Prostate gland (tissue), 2 donors: ENCODE results near the gene ATP6V1G1. TPM values are rescaled to one million over a fixed set of nuclear protein-coding genes. Genes with fewer than 3 reads are reported as not detected.

Experiments
- DNase-seq: peaks from one replicate; pipeline ENCODE4 v3.0.0-alpha.2; 2019; ENCODE audit warnings: low spot score
- H3K27ac ChIP-seq, 2 donors: fragments of 200-600 bp; sonication (generic); 2 replicates each; pipeline ENCODE4 v1.5.1; 2017 to 2019
- H3K27me3 ChIP-seq: fragments of 200-600 bp; sonication (generic); replicated peaks from 2 replicates; pipeline ENCODE4 v1.5.1; 2019; ENCODE audit not compliant: insufficient read depth
- H3K36me3 ChIP-seq, 2 donors: fragments of 200-600 bp; sonication (generic); 1 replicate in 1 of 2; 2 replicates in 1 of 2; pipeline versions ENCODE4 v1.5.1 to v1.8.1; 2017 to 2019
- H3K4me1 ChIP-seq: fragments of 200-600 bp; sonication (generic); replicated peaks from 2 replicates; pipeline ENCODE4 v1.5.1; 2019
- H3K4me3 ChIP-seq, 2 donors: fragments of 200-600 bp; sonication (generic); 2 replicates each; pipeline ENCODE4 v1.5.1; 2017 to 2019
- H3K9me3 ChIP-seq: fragments of 200-600 bp; sonication (generic); 2 replicates; pipeline ENCODE4 v1.5.1; 2017
- POLR2A ChIP-seq: fragments of 450-650 bp; IDR thresholded peaks from one replicate; pipeline ENCODE4 v1.6.1; 2016; ENCODE audit warnings: antibody characterized with exemption, mild to moderate bottlenecking
- POLR2AphosphoS5 ChIP-seq: sonication (generic); formaldehyde crosslinking; IDR thresholded peaks from one replicate; pipeline ENCODE4 v1.6.1; 2017; ENCODE audit warnings: antibody characterized with exemption
- WGBS: methylation state at CpG from one replicate; pipeline ENCODE4 v1.1.5; 2018; 5-methylcytosine and 5-hydroxymethylcytosine counted together
- intact Hi-C: fragments of 100-400 bp; cut with DNase I; formaldehyde crosslinking; loops from one replicate; pipeline ENCODE4 v1.14.2; 2022
- total RNA-seq, 2 donors: library from RNA; depleted of rRNA; stranded (reverse); fragments of >200 nt; gene quantifications; one replicate each; pipeline ENCODE4 v1.1.0, GENCODE V29; 2016
- TF ChIP-seq, protein P1 (sequence below), 4 experiments: fragments of 200-600 bp in 2 of 4; fragments of 450-650 bp in 2 of 4; sonication (generic) in 2 of 4; IDR thresholded peaks; 1 replicate in 3 of 4; 2 replicates in 1 of 4; pipeline ENCODE4 v1.5.1; 2016 to 2019; ENCODE audit warnings: antibody characterized with exemption in 4 of 4, mild to moderate bottlenecking in 2 of 4, moderate library complexity in 2 of 4

The ATP6V1G1 gene
- total RNA-seq, 2 donors from 2014 or later: 262 to 348 TPM

DNA sequence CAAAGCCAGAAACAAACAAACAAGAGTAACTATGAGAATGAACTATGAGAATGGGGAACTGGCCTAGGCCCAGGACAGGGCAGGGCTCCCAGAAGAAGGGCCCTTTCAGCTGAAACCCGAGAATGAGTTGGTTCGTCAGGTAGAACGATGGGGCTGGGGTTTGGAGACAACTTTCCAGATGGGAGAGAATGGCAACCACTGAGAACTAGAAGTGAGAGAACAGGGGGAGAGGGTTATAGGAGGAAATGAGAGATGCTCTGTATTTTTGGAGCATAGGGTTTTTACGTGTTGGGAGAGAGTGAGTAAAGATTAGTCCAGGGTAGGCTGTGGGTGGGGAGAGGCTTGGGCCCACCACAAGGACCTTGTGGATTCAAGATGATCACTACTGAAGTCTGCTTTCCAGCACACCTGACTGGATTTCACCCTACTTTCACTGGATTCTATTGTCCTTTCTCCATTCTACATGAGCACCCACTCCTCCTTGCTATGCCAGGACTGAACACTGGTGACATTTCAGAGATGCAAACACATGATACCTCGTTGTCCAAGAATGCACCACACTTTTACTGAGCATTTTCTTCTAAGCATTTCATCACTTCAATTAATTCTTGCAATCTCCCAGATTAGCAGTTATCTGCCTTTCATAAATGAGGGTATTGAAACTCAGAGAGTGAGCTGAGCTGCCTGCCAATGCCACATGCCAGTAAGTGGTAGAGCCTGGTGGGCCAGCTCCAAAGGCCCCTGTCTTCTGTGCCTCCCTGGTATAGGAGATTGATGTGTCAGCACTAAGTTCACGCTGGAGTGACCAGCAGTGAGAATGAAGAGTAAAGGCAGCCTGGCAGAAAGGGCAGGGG lies 20.3 kb downstream of the ATP6V1G1 start:
- Histone ChIP-seq H3K4me3 (no peak overlapping the region), H3K36me3 (no peaks in the 10 kb centered on the region), H3K27ac (no peak overlapping the region), H3K4me1 (peaks cover 3% of the 10 kb centered on the region), H3K9me3 (no peaks in the 10 kb centered on the region), H3K27me3 (no peaks in the 10 kb centered on the region)
- TF ChIP-seq POLR2AphosphoS5: no peak
- intact Hi-C loops: no loop called here
- DNase-seq: no peak
- WGBS: 78% methylated on average over 6 of the region's 6 CpGs

DNA sequence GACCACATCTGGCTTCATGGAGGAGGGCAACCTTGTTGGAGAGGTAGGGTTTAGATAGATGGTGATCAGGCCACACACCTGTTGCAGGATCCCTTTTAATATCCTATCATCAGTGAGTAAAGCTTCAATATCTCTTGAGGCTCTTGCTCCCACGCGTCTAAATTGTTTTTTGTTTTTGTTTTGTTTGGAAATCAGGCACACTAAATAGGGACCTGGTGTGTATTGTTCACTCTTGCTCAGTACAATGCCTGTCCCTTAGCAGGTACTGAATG lies 20.9 kb downstream of the ATP6V1G1 start:
- no peak for DNase-seq

DNA sequence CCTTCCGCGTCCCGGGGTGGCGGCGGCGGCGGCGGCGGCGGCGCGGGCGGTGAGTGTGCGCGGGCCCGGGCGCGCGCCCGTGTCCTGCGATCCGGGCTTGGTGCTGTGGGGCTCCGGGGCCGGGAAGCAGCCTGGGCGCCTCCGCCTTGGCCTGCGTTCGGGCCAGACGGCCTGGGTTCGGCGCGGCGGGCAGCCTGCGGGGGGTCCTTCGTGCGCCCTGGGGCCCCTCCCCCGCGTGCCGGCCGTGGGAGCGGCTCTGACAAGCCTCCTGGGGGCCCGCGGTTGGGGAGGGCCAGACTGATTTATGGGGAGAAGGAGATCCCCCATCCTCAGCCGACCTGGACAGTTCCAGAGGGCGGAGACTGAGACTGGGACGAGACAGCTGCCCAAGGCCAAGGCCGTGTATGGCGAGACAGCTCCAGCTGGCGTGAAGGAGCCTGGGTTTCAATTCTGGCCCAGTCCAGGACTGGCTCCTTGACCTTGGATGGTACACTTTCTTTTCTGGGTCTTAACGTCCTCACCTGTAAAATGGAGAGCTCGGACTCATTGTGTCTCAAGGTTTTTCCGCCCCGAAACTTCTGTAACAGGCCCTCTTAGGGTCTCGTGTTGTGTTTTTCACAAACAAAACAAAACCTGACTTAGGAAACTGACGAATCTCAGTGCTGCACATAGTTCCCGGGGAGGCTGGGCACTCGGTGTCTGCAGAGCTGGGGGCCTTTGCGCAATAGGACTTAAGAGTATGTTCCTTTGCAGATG lies 24.1 kb downstream of the ATP6V1G1 start:
- intact Hi-C loops: loop anchor here (10.0 kb wide), 1 partner anchor 217 kb away; no protein-coding TSS in a partner anchor
- peak overlapping the region; percentile 97 to 98 for H3K27ac ChIP-seq
- peak; percentile 59 for DNase-seq
- peak overlapping the region; percentile 61 to 68 for H3K4me3 ChIP-seq
- H3K9me3 ChIP-seq: no peaks in the 10 kb centered on the region
- TF ChIP-seq POLR2A (peak; percentile 26), POLR2AphosphoS5 (no peak)
- TF ChIP-seq, protein P1, sequence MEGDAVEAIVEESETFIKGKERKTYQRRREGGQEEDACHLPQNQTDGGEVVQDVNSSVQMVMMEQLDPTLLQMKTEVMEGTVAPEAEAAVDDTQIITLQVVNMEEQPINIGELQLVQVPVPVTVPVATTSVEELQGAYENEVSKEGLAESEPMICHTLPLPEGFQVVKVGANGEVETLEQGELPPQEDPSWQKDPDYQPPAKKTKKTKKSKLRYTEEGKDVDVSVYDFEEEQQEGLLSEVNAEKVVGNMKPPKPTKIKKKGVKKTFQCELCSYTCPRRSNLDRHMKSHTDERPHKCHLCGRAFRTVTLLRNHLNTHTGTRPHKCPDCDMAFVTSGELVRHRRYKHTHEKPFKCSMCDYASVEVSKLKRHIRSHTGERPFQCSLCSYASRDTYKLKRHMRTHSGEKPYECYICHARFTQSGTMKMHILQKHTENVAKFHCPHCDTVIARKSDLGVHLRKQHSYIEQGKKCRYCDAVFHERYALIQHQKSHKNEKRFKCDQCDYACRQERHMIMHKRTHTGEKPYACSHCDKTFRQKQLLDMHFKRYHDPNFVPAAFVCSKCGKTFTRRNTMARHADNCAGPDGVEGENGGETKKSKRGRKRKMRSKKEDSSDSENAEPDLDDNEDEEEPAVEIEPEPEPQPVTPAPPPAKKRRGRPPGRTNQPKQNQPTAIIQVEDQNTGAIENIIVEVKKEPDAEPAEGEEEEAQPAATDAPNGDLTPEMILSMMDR (IDR thresholded peaks at IDR 0.05): peak in 1 of 4 experiments; percentile 2
- WGBS: 4% methylated on average over 20 of the region's 58 CpGs
- H3K27me3 ChIP-seq: no peaks in the 10 kb centered on the region
- no peaks in the 10 kb centered on the region for H3K36me3 ChIP-seq
- H3K4me1 ChIP-seq: peaks cover 15% of the 10 kb centered on the region

More for the DNA sequence above, 20.9 kb downstream of the ATP6V1G1 start:
- Histone ChIP-seq H3K27me3 (no peaks in the 10 kb centered on the region), H3K27ac (no peak overlapping the region), H3K36me3 (no peaks in the 10 kb centered on the region), H3K4me1 (peaks cover 9% of the 10 kb centered on the region), H3K9me3 (no peaks in the 10 kb centered on the region), H3K4me3 (no peak overlapping the region)
- TF ChIP-seq, protein P1 (IDR thresholded peaks at IDR 0.05): no peak
- TF ChIP-seq POLR2A (no peak), POLR2AphosphoS5 (no peak)
- intact Hi-C loops: no loop called here
- 89% methylated on average over 2 of the region's 2 CpGs for WGBS

DNA sequence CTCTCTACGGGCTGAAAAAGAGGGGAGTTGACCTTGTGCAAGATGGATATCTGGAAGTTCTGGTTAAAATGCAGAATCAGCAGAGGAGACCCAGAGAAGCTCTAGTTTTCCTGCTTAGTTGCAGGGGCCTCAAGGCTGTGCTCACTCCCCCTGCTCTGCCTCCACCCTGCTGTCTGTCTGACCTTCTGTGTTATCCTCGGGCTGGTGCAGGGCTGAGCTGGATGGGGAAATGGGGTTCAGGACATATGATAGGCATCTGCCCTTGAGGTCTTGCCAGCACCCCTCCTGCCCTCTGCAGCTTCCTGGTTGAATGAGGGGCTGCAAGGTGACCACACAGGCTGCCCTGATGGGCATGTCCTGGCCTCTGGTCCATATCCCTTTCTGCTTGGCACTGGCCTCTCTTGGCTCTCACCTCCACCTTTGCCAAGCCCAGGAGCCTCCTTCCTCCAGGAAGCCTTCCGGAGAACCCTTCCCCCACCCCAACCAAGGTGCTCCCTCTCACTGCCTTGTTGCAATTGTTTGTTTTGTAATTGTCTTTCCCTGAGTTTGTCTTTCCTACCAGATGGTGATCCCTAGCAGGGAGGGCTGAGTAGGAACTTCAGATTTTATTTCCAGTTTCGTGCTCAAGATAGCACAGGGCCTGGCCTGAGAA lies 24.8 kb downstream of the ATP6V1G1 start:
- Histone ChIP-seq H3K9me3 (no peaks in the 10 kb centered on the region), H3K27me3 (no peaks in the 10 kb centered on the region), H3K27ac (peak overlapping the region; percentile 97 to 98), H3K4me1 (peaks cover 16% of the 10 kb centered on the region), H3K36me3 (no peaks in the 10 kb centered on the region), H3K4me3 (peak overlapping the region; percentile 61 to 68)
- no peak for DNase-seq
- WGBS: 22% methylated on average over 4 of the region's 4 CpGs
- TF ChIP-seq, protein P1 (IDR thresholded peaks at IDR 0.05): no peak
- TF ChIP-seq POLR2A: no peak
- no peak for TF ChIP-seq POLR2AphosphoS5
- intact Hi-C loops: loop anchor here (10.0 kb wide), 1 partner anchor 218 kb away; no protein-coding TSS in a partner anchor

DNA sequence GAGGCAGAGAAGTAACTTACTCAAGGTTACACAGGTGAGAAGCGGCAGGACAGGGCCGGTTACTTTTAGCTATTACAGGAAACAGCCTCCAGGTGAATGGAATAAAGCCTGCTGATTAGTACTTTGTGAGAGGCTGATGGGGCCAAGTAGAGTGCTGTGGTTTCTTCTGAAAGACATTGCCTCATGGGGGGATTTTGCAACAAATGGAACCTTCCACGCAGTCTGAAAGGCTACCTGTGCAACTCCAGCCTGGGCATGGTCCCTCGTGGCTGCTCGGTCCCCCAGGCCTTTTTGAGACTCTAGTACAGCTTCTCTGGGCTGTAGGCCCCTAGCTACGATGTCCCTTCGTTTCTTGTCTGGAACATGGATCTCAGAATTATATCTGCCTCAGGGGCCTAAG lies 25.5 kb downstream of the ATP6V1G1 start:
- no peaks in the 10 kb centered on the region for H3K36me3 ChIP-seq
- 66% methylated on average over 7 of the region's 7 CpGs for WGBS
- TF ChIP-seq, protein P1 (IDR thresholded peaks at IDR 0.05): peak in 1 of 4 experiments; percentile 7
- no peak for TF ChIP-seq POLR2AphosphoS5
- peak; percentile 29 for DNase-seq
- peaks cover 16% of the 10 kb centered on the region for H3K4me1 ChIP-seq
- peak overlapping the region; percentile 97 to 98 for H3K27ac ChIP-seq
- no peaks in the 10 kb centered on the region for H3K27me3 ChIP-seq
- H3K9me3 ChIP-seq: no peaks in the 10 kb centered on the region
- H3K4me3 ChIP-seq: peak overlapping the region in 1 of 2 donors; percentile 2
- intact Hi-C loops: loop anchor here (10.0 kb wide), 1 partner anchor 218 kb away; no protein-coding TSS in a partner anchor
